GM12801 (cell line): ENCODE results near the gene ATF3.

Source experiments
- CTCF ChIP-seq: IDR thresholded peaks from one replicate; pipeline ENCODE4 v1.5.1; 2011; ENCODE audit warnings: control low read depth; ENCODE audit not compliant: insufficient read length; ENCODE audit errors: extremely low read depth

Gene ATF3

GRCh38 chr1:212666116-212666775 is 57.7 kb downstream of the ATF3 start:
- no peak for TF ChIP-seq CTCF

- no peak for TF ChIP-seq CTCF
Observed at GRCh38 chr1:212667223-212668139, 58.9 kb downstream of the ATF3 start.

- TF ChIP-seq CTCF, result no peak
Observed at GRCh38 chr1:212668477-212668876, 59.9 kb downstream of the ATF3 start.

GRCh38 chr1:212669102-212669501 is 60.5 kb downstream of the ATF3 start:
- TF ChIP-seq CTCF, result no peak

GRCh38 chr1:212669600-212669999 is 61.0 kb downstream of the ATF3 start:
- no peak for TF ChIP-seq CTCF

GRCh38 chr1:212670301-212670700 is 61.7 kb downstream of the ATF3 start:
- no peak for TF ChIP-seq CTCF
